ENCODE results near the gene NCS1. TPM values are rescaled to one million over a fixed set of nuclear protein-coding genes. Genes with fewer than 3 reads are reported as not detected.

The NCS1 gene
- total and polyA plus RNA-seq, 2 of the 8 experiments (the other 6 are each of a cell fraction or from before 2014, with no cell fraction given) = 34.7 to 47.6 TPM

DNA sequence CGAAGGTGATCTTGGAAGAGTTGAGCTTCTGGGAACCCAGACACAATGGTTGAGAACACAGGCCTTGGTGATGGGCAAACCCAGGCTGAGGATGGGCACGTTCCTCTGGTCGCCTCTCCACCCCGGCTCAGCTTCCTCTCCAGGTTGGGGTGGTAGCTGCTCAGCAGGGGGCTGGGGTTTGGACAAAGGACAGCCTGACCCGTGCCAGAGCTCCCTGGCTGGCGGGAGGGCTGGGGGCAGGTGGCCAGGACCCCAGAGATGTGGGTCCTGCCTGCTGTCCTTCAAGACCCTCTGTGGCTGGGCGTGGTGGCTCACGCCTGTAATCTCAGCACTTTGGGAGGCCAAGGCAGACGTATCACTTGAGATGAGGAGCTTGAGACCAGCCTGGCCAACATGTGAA is 25.2 kb downstream of the NCS1 start:
- H4K8ac ChIP-seq (ENCODE audit: extremely low read depth, insufficient read depth, low read length) = no peak overlapping the region
- DNase-seq (ENCODE audit: low read depth in 1 of 2, low spot score in 2 of 2) (no peak), FAIRE-seq (no peak)
- H2AFZ ChIP-seq (ENCODE audit: low read length) = no peak overlapping the region
- H3K79me2 ChIP-seq (ENCODE audit: control insufficient read depth in 1 of 2, insufficient read depth in 2 of 2, low read length in 2 of 2) = peaks cover 7 to 9% of the 10 kb centered on the region in 2 experiments; a peak in 3 of 4 replicates
- no peak overlapping the region for H2BK15ac ChIP-seq (ENCODE audit: low read length)
- no peak overlapping the region for H3K4me2 ChIP-seq (ENCODE audit: insufficient read depth in 1 of 2, low read depth in 2 of 2, low read length in 2 of 2)
- H3K79me1 ChIP-seq (ENCODE audit: low read depth, low read length) = peaks cover 19% of the 10 kb centered on the region
- peaks cover 0 to 24% (median 11%) of the 10 kb centered on the region in 4 experiments; a peak in 6 of 7 replicates for H3K4me1 ChIP-seq (replicated peaks in 1 of 4; ENCODE audit: control insufficient read depth in 3 of 4, insufficient read depth in 4 of 4, low read length in 3 of 4)
- H2BK120ac ChIP-seq (replicated peaks; ENCODE audit: low read depth, low read length) = no peak overlapping the region
- no peaks in the 10 kb centered on the region for H3K9me3 ChIP-seq (ENCODE audit: insufficient read depth in 2 of 2, low read depth in 1 of 2, low read length in 1 of 2)
- H4K91ac ChIP-seq (replicated peaks; ENCODE audit: insufficient read length, low read length) = no peak overlapping the region
- no peak overlapping the region for H3K14ac ChIP-seq (ENCODE audit: insufficient read length)
- H2AK5ac ChIP-seq (ENCODE audit: low read depth, low read length) = no peak overlapping the region
- H4K20me1 ChIP-seq (replicated peaks in 1 of 2; ENCODE audit: control insufficient read depth in 1 of 2, insufficient read depth in 2 of 2, low read length in 2 of 2) = peaks cover 0 to 3% of the 10 kb centered on the region in 2 experiments
- H3K36me3 ChIP-seq (ENCODE audit: control insufficient read depth in 2 of 4, insufficient read depth in 4 of 4, low read length in 3 of 4) = no peaks in the 10 kb centered on the region
- H3K23ac ChIP-seq (ENCODE audit: insufficient read length) = no peak overlapping the region
- H2BK12ac ChIP-seq (ENCODE audit: low read depth, low read length) = no peak overlapping the region
- no peak overlapping the region for H3K4me3 ChIP-seq (ENCODE audit: extremely low read depth in 1 of 4, insufficient read depth in 2 of 4, low read depth in 3 of 4, low read length in 4 of 4)
- WGBS, 2 experiments (ENCODE audit: extremely low coverage in 1 of 2, insufficient coverage in 1 of 2, insufficient read length in 1 of 2, insufficient replicate concordance in 2 of 2, low coverage in 1 of 2, low lambda C conversion rate in 2 of 2, missing lambda C conversion rate in 1 of 2) = 90% methylated on average over 9 of the region's 9 CpGs; no CpG with 5 or more reads in 1 of the 2 experiments
- no peak overlapping the region for H3K18ac ChIP-seq (ENCODE audit: extremely low read depth, low read length)
- H2BK20ac ChIP-seq (ENCODE audit: low read length) = no peak overlapping the region
- POLR2A ChIA-PET (ENCODE audit: partially characterized antibody) = interaction anchor here (0.6 to 1.7 kb wide), 2 partner anchors 8 to 24 kb away, joined by 4 read pairs; no protein-coding TSS in a partner anchor
- H3K56ac ChIP-seq (replicated peaks; ENCODE audit: insufficient read length, low read depth, low read length) = no peak overlapping the region
- H2BK5ac ChIP-seq (ENCODE audit: low read depth, low read length) = no peak overlapping the region
- no peak overlapping the region for H3K27ac ChIP-seq (ENCODE audit: low read depth, low read length)
- H4K5ac ChIP-seq (ENCODE audit: insufficient read length, low read depth, low read length) = no peak overlapping the region
- H3K4ac ChIP-seq (replicated peaks; ENCODE audit: insufficient read length, low read depth, low read length) = no peak overlapping the region
- H3K23me2 ChIP-seq (ENCODE audit: low read depth, low read length) = no peaks in the 10 kb centered on the region
- TF ChIP-seq JUN (IDR thresholded peaks at IDR 0.05; ENCODE audit: low read depth, low read length) = no peak
- no peak for TF ChIP-seq SP2 (IDR thresholded peaks at IDR 0.05; ENCODE audit: low read length)
- TF ChIP-seq, protein P1, sequence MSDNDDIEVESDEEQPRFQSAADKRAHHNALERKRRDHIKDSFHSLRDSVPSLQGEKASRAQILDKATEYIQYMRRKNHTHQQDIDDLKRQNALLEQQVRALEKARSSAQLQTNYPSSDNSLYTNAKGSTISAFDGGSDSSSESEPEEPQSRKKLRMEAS (IDR thresholded peaks at IDR 0.05) = no peak
- TF ChIP-seq RBBP5 (IDR thresholded peaks at IDR 0.05; ENCODE audit: borderline replicate concordance, low read depth, low read length) = no peak
- TF ChIP-seq MAFK (IDR thresholded peaks at IDR 0.05; ENCODE audit: low read depth, low read length) = no peak
- TF ChIP-seq FOSL1 (IDR thresholded peaks at IDR 0.05; ENCODE audit: insufficient read depth, low read depth, low read length) = no peak
- no peak for TF ChIP-seq EZH2 (IDR thresholded peaks at IDR 0.05; ENCODE audit: low read depth, low read length, severe bottlenecking)
- TF ChIP-seq, protein P2, sequence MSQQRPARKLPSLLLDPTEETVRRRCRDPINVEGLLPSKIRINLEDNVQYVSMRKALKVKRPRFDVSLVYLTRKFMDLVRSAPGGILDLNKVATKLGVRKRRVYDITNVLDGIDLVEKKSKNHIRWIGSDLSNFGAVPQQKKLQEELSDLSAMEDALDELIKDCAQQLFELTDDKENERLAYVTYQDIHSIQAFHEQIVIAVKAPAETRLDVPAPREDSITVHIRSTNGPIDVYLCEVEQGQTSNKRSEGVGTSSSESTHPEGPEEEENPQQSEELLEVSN (IDR thresholded peaks at IDR 0.05) = no peak
- TF ChIP-seq NANOG (IDR thresholded peaks at IDR 0.05; ENCODE audit: insufficient read depth, low read depth, low read length, poor library complexity, severe bottlenecking) = no peak
- no peak for TF ChIP-seq YY1 (IDR thresholded peaks at IDR 0.05; ENCODE audit: low read depth, low read length)
- H3K9ac ChIP-seq (replicated peaks in 1 of 4; ENCODE audit: extremely low read depth in 1 of 4, low read depth in 3 of 4, low read length in 3 of 4) = no peak overlapping the region
- CTCF ChIA-PET (ENCODE audit: partially characterized antibody) = interaction anchor here (0.5 to 1.5 kb wide), 7 partner anchors 22 to 539 kb away, joined by 3 to 5 read pairs (median 3); no protein-coding TSS in a partner anchor
- no peaks in the 10 kb centered on the region; a peak in 1 of 7 replicates for H3K27me3 ChIP-seq (replicated peaks in 1 of 4; ENCODE audit: control insufficient read depth in 3 of 4, extremely low read depth in 1 of 4, insufficient read depth in 3 of 4, low read length in 3 of 4)

Measured in H1 (cell line).